ENCODE data around the gene C13orf46. TPM values are rescaled to one million over a fixed set of nuclear protein-coding genes. Genes with fewer than 3 reads are reported as not detected.

Gene C13orf46
- total RNA-seq, 1 experiment from 2014 or later = not detected

- no peaks in the 10 kb centered on the region for H3K4me1 Mint-ChIP-seq (ENCODE audit: low read depth, unreplicated experiment)
- no peak overlapping the region for H3K4me3 ChIP-seq (ENCODE audit: low read depth, low read length)
- H3K4me1 ChIP-seq = no peaks in the 10 kb centered on the region
- intact Hi-C loops (cut with micrococcal nuclease; ENCODE audit: unreplicated experiment) = no loop called here
- no peaks in the 10 kb centered on the region for H3K27me3 ChIP-seq (replicated peaks; ENCODE audit: control insufficient read depth, insufficient read depth, low read length)
- no peak overlapping the region for H3K4me3 Mint-ChIP-seq (ENCODE audit: unreplicated experiment)
- peak; percentile 15 to 57 for DNase-seq
- H3K27me3 Mint-ChIP-seq (ENCODE audit: insufficient read depth, unreplicated experiment) = peaks cover 22% of the 10 kb centered on the region
- no peak for TF ChIP-seq CTCF (IDR thresholded peaks at IDR 0.05; ENCODE audit: insufficient read depth in 1 of 2, low read depth in 1 of 2, low read length in 1 of 2, severe bottlenecking in 1 of 2, unreplicated experiment in 1 of 2)
- no peak overlapping the region for H3K27ac Mint-ChIP-seq (ENCODE audit: unreplicated experiment)
- no peaks in the 10 kb centered on the region for H3K9me3 ChIP-seq
- CTCF ChIA-PET = no interaction called here
- POLR2A ChIA-PET = no interaction called here
- no TSS peak for BruUV-seq (replicated peaks)
- H3K36me3 Mint-ChIP-seq (ENCODE audit: insufficient read depth, unreplicated experiment) = no peaks in the 10 kb centered on the region
- no peaks in the 10 kb centered on the region for H3K9me3 Mint-ChIP-seq (ENCODE audit: unreplicated experiment)
- H3K36me3 ChIP-seq (ENCODE audit: control insufficient read depth, insufficient read depth, low read length) = no peaks in the 10 kb centered on the region
Observed at GRCh38 chr13:113907635-113908617, 66.0 kb downstream of the C13orf46 start.

- Mint-ChIP-seq H3K4me3 (ENCODE audit: unreplicated experiment) (no peak overlapping the region), H3K36me3 (ENCODE audit: insufficient read depth, unreplicated experiment) (no peaks in the 10 kb centered on the region), H3K4me1 (ENCODE audit: low read depth, unreplicated experiment) (no peaks in the 10 kb centered on the region), H3K27ac (ENCODE audit: unreplicated experiment) (no peak overlapping the region), H3K27me3 (ENCODE audit: insufficient read depth, unreplicated experiment) (peaks cover 12% of the 10 kb centered on the region), H3K9me3 (ENCODE audit: unreplicated experiment) (no peaks in the 10 kb centered on the region)
- H3K27me3 ChIP-seq (replicated peaks; ENCODE audit: control insufficient read depth, insufficient read depth, low read length) = no peaks in the 10 kb centered on the region
- no peaks in the 10 kb centered on the region for H3K9me3 ChIP-seq
- H3K4me1 ChIP-seq = no peaks in the 10 kb centered on the region
- no peak for DNase-seq
- no peaks in the 10 kb centered on the region for H3K36me3 ChIP-seq (ENCODE audit: control insufficient read depth, insufficient read depth, low read length)
- no TSS peak for BruUV-seq (replicated peaks)
- intact Hi-C loops (cut with micrococcal nuclease; ENCODE audit: unreplicated experiment) = no loop called here
- ChIA-PET CTCF (no interaction called here), POLR2A (no interaction called here)
- no peak for TF ChIP-seq CTCF (IDR thresholded peaks at IDR 0.05; ENCODE audit: insufficient read depth in 1 of 2, low read depth in 1 of 2, low read length in 1 of 2, severe bottlenecking in 1 of 2, unreplicated experiment in 1 of 2)
- no peak overlapping the region for H3K4me3 ChIP-seq (ENCODE audit: low read depth, low read length)
Observed at GRCh38 chr13:113906571-113906970, 67.3 kb downstream of the C13orf46 start.

- Histone ChIP-seq H3K4me1 (no peaks in the 10 kb centered on the region), H3K4me3 (ENCODE audit: low read depth, low read length) (no peak overlapping the region), H3K27me3 (replicated peaks; ENCODE audit: control insufficient read depth, insufficient read depth, low read length) (no peaks in the 10 kb centered on the region), H3K36me3 (ENCODE audit: control insufficient read depth, insufficient read depth, low read length) (no peaks in the 10 kb centered on the region), H3K9me3 (no peaks in the 10 kb centered on the region)
- intact Hi-C loops (cut with micrococcal nuclease; ENCODE audit: unreplicated experiment) = loop anchor here (2.0 kb wide), 1 partner anchor 89 kb away; no protein-coding TSS in a partner anchor
- DNase-seq = no peak
- no peak overlapping the region for H3K4me3 Mint-ChIP-seq (ENCODE audit: unreplicated experiment)
- H3K27me3 Mint-ChIP-seq (ENCODE audit: insufficient read depth, unreplicated experiment) = peaks cover 10% of the 10 kb centered on the region
- no peaks in the 10 kb centered on the region for H3K9me3 Mint-ChIP-seq (ENCODE audit: unreplicated experiment)
- POLR2A ChIA-PET = no interaction called here
- no peak for TF ChIP-seq CTCF (IDR thresholded peaks at IDR 0.05; ENCODE audit: insufficient read depth in 1 of 2, low read depth in 1 of 2, low read length in 1 of 2, severe bottlenecking in 1 of 2, unreplicated experiment in 1 of 2)
- H3K4me1 Mint-ChIP-seq (ENCODE audit: low read depth, unreplicated experiment) = no peaks in the 10 kb centered on the region
- no peaks in the 10 kb centered on the region for H3K36me3 Mint-ChIP-seq (ENCODE audit: insufficient read depth, unreplicated experiment)
- no peak overlapping the region for H3K27ac Mint-ChIP-seq (ENCODE audit: unreplicated experiment)
- no TSS peak for BruUV-seq (replicated peaks)
- CTCF ChIA-PET = no interaction called here
Observed at GRCh38 chr13:113905942-113906341, 67.9 kb downstream of the C13orf46 start.
